Dedifferentiated amniotic fluid mesenchymal stem cell (primary cell): ENCODE data around the gene ROMO1.
"Not testable (repeated sequence)": the region's sequence is repeated elsewhere in the genome, so short reads cannot be mapped to it uniquely, and the experiment has no call there.

ENCODE experiments used
- DNase-seq: peaks from one replicate; pipeline ENCODE4 v3.0.0-alpha.2; 2016; ENCODE audit errors: extremely low spot score

Gene ROMO1

GRCh38 chr20:35680452-35681183 is 18.6 kb upstream of the ROMO1 start:
- DNase-seq = no peak

- DNase-seq = no peak
Measured at GRCh38 chr20:35681960-35682359, 17.2 kb upstream of the ROMO1 start.

- DNase-seq = not testable (repeated sequence)
Measured at GRCh38 chr20:35685368-35685767, 13.8 kb upstream of the ROMO1 start.

GRCh38 chr20:35686872-35687271 is 12.3 kb upstream of the ROMO1 start:
- DNase-seq = not testable (repeated sequence)

GRCh38 chr20:35690265-35690664 is 8.9 kb upstream of the ROMO1 start:
- no peak for DNase-seq

- no peak for DNase-seq
Measured at GRCh38 chr20:35695245-35695749, 3.9 kb upstream of the ROMO1 start.

- no peak for DNase-seq
Measured at GRCh38 chr20:35695978-35696377, 3.2 kb upstream of the ROMO1 start.

GRCh38 chr20:35697696-35698297 is 1.4 kb upstream of the ROMO1 start:
- no peak for DNase-seq

- no peak for DNase-seq
Measured at GRCh38 chr20:35698298-35699126, 693 bp upstream of the ROMO1 start.

GRCh38 chr20:35699957-35700624 is 886 bp downstream of the ROMO1 start:
- DNase-seq = no peak

GRCh38 chr20:35700625-35701148 is 1.5 kb downstream of the ROMO1 start:
- no peak for DNase-seq

GRCh38 chr20:35702051-35702823 is 3.0 kb downstream of the ROMO1 start:
- DNase-seq = no peak

- DNase-seq = no peak
Measured at GRCh38 chr20:35702824-35703695, 3.9 kb downstream of the ROMO1 start.

- no peak for DNase-seq
Measured at GRCh38 chr20:35704514-35705261, 5.5 kb downstream of the ROMO1 start.

- DNase-seq = not testable (repeated sequence)
Measured at GRCh38 chr20:35705894-35706293, 6.7 kb downstream of the ROMO1 start.

GRCh38 chr20:35706591-35707529 is 7.7 kb downstream of the ROMO1 start:
- not testable (repeated sequence) for DNase-seq

- DNase-seq = no peak
Measured at GRCh38 chr20:35708502-35708901, 9.3 kb downstream of the ROMO1 start.

GRCh38 chr20:35709259-35709658 is 10.1 kb downstream of the ROMO1 start:
- no peak for DNase-seq
